Endodermal cell (in vitro differentiated cells): ENCODE results near the gene TMEM94. TPM values are rescaled to one million over a fixed set of nuclear protein-coding genes. Genes with fewer than 3 reads are reported as not detected.

ENCODE experiments used
- DNase-seq: peaks from one replicate; pipeline ENCODE4 v3.0.0-alpha.2; 2017
- H3K27ac ChIP-seq: 2 replicates; pipeline ENCODE4 v1.5.1; 2013; ENCODE audit warnings: mild to moderate bottlenecking, low read depth, low read length, moderate library complexity
- H3K27me3 ChIP-seq: 2 replicates; pipeline ENCODE4 v1.6.1; 2013; ENCODE audit warnings: mild to moderate bottlenecking, low read length, moderate library complexity; ENCODE audit not compliant: insufficient read depth, control insufficient read depth, poor library complexity, severe bottlenecking
- H3K36me3 ChIP-seq: 2 replicates; pipeline ENCODE4 v1.7.0; 2013; ENCODE audit warnings: mild to moderate bottlenecking, low read length, moderate library complexity; ENCODE audit not compliant: control insufficient read depth, insufficient read depth
- H3K4me1 ChIP-seq: one replicate; pipeline ENCODE4 v1.7.0; 2013; ENCODE audit warnings: low read length; ENCODE audit not compliant: control insufficient read depth, insufficient read depth
- H3K4me3 ChIP-seq: 2 replicates; pipeline ENCODE4 v1.5.1; 2013; ENCODE audit warnings: mild to moderate bottlenecking, low read length, moderate library complexity
- H3K9ac ChIP-seq: 2 replicates; pipeline ENCODE4 v1.6.1; 2013; ENCODE audit warnings: mild to moderate bottlenecking, low read length, moderate library complexity; ENCODE audit not compliant: poor library complexity, severe bottlenecking; ENCODE audit errors: extremely low read depth
- H3K9me3 ChIP-seq: 2 replicates; pipeline ENCODE4 v1.6.1; 2013; ENCODE audit warnings: mild to moderate bottlenecking, low read length, moderate library complexity; ENCODE audit not compliant: control insufficient read depth
- H3K27ac Mint-ChIP-seq: 2 replicates; pipeline ENCODE4 v1.8.0; 2020; ENCODE audit warnings: mixed read lengths
- H3K27me3 Mint-ChIP-seq: 2 replicates; pipeline ENCODE4 v1.8.0; 2021; ENCODE audit warnings: mild to moderate bottlenecking, mixed read lengths; ENCODE audit not compliant: insufficient read depth
- H3K36me3 Mint-ChIP-seq: 2 replicates; pipeline ENCODE4 v1.8.0; 2020; ENCODE audit warnings: low read depth, mixed read lengths
- H3K4me1 Mint-ChIP-seq: 2 replicates; pipeline ENCODE4 v1.8.0; 2020; ENCODE audit warnings: mixed read lengths
- H3K4me3 Mint-ChIP-seq: 2 replicates; pipeline ENCODE4 v1.8.0; 2020; ENCODE audit warnings: mild to moderate bottlenecking, moderate library complexity, mixed read lengths
- H3K9me3 Mint-ChIP-seq: 2 replicates; pipeline ENCODE4 v1.8.0; 2020; ENCODE audit warnings: mild to moderate bottlenecking, mixed read lengths
- CTCF ChIP-seq: fragments of 200-600 bp; sonication (generic); conservative IDR thresholded peaks from 2 replicates; pipeline ENCODE4 v1.5.0; 2021; ENCODE audit warnings: antibody characterized with exemption, mild to moderate bottlenecking
- WGBS, 2 experiments: methylation state at CpG; one replicate each; pipeline versions ENCODE4 v1.1.5 to v1.1.7; 2013; ENCODE audit warnings: missing lambda C conversion rate in 2 of 2, mixed read lengths in 1 of 2; ENCODE audit not compliant: insufficient coverage in 1 of 2, insufficient read length in 1 of 2; 5-methylcytosine and 5-hydroxymethylcytosine counted together
- total RNA-seq, 2 donors: library from RNA; stranded (reverse); fragmentation: NEBNext Ultra II Directional in 1 of 2; extraction: Animal tissue kit (Norgen Biotek cat#: 25700) in 1 of 2; gene quantifications; 2 replicates in 1 of 2; 3 replicates in 1 of 2; pipeline ENCODE4 v1.2.1, GENCODE V29; 2021

The TMEM94 gene
- total RNA-seq, 2 donors from 2014 or later: 96.0 to 106 TPM

- no peak overlapping the region for H3K4me3 Mint-ChIP-seq
- peaks cover 21% of the 10 kb centered on the region for H3K36me3 Mint-ChIP-seq
- DNase-seq: no peak
These were observed 14.8 kb downstream of the TMEM94 start for GRCh38 chr17:75471207-75471606.

GRCh38 chr17:75472119-75472518, 15.7 kb downstream of the TMEM94 start:
- H3K27me3 Mint-ChIP-seq: peaks cover 18% of the 10 kb centered on the region
- H3K9ac ChIP-seq: no peak overlapping the region
- no peak overlapping the region for H3K4me3 ChIP-seq
- no peak overlapping the region for H3K4me3 Mint-ChIP-seq
- H3K27ac ChIP-seq: no peak overlapping the region
- no peak overlapping the region for H3K27ac Mint-ChIP-seq
- peaks cover 29% of the 10 kb centered on the region for H3K36me3 Mint-ChIP-seq
- H3K27me3 ChIP-seq: peaks cover 17% of the 10 kb centered on the region
- H3K4me1 Mint-ChIP-seq: no peaks in the 10 kb centered on the region
- no peak for DNase-seq
- 72 to 75% methylated on average over 4 of the region's 4 CpGs for WGBS, 2 experiments
- no peaks in the 10 kb centered on the region for H3K9me3 Mint-ChIP-seq
- TF ChIP-seq CTCF: no peak
- H3K9me3 ChIP-seq: no peaks in the 10 kb centered on the region
- no peaks in the 10 kb centered on the region for H3K4me1 ChIP-seq
- peaks cover 15% of the 10 kb centered on the region for H3K36me3 ChIP-seq

More at GRCh38 chr17:75471207-75471606, 14.8 kb downstream of the TMEM94 start:
- Mint-ChIP-seq H3K4me1 (no peaks in the 10 kb centered on the region), H3K27ac (no peak overlapping the region), H3K27me3 (peaks cover 8% of the 10 kb centered on the region), H3K9me3 (no peaks in the 10 kb centered on the region)
- Histone ChIP-seq H3K27me3 (peaks cover 10% of the 10 kb centered on the region), H3K36me3 (peaks cover 15% of the 10 kb centered on the region), H3K4me1 (no peaks in the 10 kb centered on the region), H3K4me3 (no peak overlapping the region), H3K9ac (no peak overlapping the region), H3K27ac (no peak overlapping the region), H3K9me3 (no peaks in the 10 kb centered on the region)
- no peak for TF ChIP-seq CTCF
- WGBS, 2 experiments: 93 to 95% methylated on average over 5 to 6 of the region's 6 CpGs

- Mint-ChIP-seq H3K4me3 (no peak overlapping the region), H3K27ac (no peak overlapping the region), H3K4me1 (no peaks in the 10 kb centered on the region), H3K36me3 (peaks cover 33% of the 10 kb centered on the region), H3K9me3 (no peaks in the 10 kb centered on the region), H3K27me3 (peaks cover 24% of the 10 kb centered on the region)
- H3K27me3 ChIP-seq: peaks cover 20% of the 10 kb centered on the region
- peaks cover 15% of the 10 kb centered on the region for H3K36me3 ChIP-seq
- DNase-seq: no peak
- no peak overlapping the region for H3K4me3 ChIP-seq
- no peak for TF ChIP-seq CTCF
- H3K27ac ChIP-seq: no peak overlapping the region
- H3K9me3 ChIP-seq: no peaks in the 10 kb centered on the region
- H3K9ac ChIP-seq: no peak overlapping the region
- H3K4me1 ChIP-seq: no peaks in the 10 kb centered on the region
- 94 to 100% methylated on average over 1 to 2 of the region's 2 CpGs for WGBS, 2 experiments
These were observed 16.8 kb downstream of the TMEM94 start for GRCh38 chr17:75473246-75473645.
